H1 (cell line): ENCODE data around the gene CFAP53. TPM values are rescaled to one million over a fixed set of nuclear protein-coding genes. Genes with fewer than 3 reads are reported as not detected.

Source experiments
- POLR2AphosphoS5 ChIP-seq: IDR thresholded peaks from 2 replicates; pipeline ENCODE4 v1.6.1; 2011; ENCODE audit warnings: low read depth, low read length
- RFX5 ChIP-seq: IDR thresholded peaks from 2 replicates; pipeline ENCODE4 v1.6.1; 2011; ENCODE audit warnings: low read depth, low read length, improper control_type of control experiment, borderline replicate concordance
- polyA plus RNA-seq, 7 experiments: library from polyadenylated mRNA; depleted of rRNA in 3 of 7; stranded (reverse) in 5 of 7; unstranded in 2 of 7; fragments of >200 nt in 5 of 7; fragments of 200-250 nt in 2 of 7; gene quantifications; 1 replicate in 5 of 7; 2 replicates in 1 of 7; 4 replicates in 1 of 7; pipeline versions ENCODE4 v1.2.1 to v1.2.3, GENCODE V29; 2011 to 2013; ENCODE audit warnings: missing spikeins in 2 of 7, mixed read lengths in 2 of 7
- total RNA-seq: library from RNA; stranded (reverse); fragmentation: NEBNext Ultra II Directional; extraction: Animal tissue kit (Norgen Biotek cat#: 25700); gene quantifications from 2 replicates; pipeline ENCODE4 v1.2.1, GENCODE V29; 2021
- TF ChIP-seq, protein P1 (sequence below): fragments of 300-600 bp; sonication (generic); IDR thresholded peaks from 2 replicates; pipeline ENCODE4 v1.7.1; 2012; ENCODE audit warnings: low read length, moderate library complexity, mild to moderate bottlenecking, inconsistent platforms; ENCODE audit not compliant: insufficient replicate concordance

The CFAP53 gene
- total and polyA plus RNA-seq, 2 of the 8 experiments (the other 6 are each of a cell fraction or from before 2014, with no cell fraction given) = 0.08 to 0.30 TPM

DNA sequence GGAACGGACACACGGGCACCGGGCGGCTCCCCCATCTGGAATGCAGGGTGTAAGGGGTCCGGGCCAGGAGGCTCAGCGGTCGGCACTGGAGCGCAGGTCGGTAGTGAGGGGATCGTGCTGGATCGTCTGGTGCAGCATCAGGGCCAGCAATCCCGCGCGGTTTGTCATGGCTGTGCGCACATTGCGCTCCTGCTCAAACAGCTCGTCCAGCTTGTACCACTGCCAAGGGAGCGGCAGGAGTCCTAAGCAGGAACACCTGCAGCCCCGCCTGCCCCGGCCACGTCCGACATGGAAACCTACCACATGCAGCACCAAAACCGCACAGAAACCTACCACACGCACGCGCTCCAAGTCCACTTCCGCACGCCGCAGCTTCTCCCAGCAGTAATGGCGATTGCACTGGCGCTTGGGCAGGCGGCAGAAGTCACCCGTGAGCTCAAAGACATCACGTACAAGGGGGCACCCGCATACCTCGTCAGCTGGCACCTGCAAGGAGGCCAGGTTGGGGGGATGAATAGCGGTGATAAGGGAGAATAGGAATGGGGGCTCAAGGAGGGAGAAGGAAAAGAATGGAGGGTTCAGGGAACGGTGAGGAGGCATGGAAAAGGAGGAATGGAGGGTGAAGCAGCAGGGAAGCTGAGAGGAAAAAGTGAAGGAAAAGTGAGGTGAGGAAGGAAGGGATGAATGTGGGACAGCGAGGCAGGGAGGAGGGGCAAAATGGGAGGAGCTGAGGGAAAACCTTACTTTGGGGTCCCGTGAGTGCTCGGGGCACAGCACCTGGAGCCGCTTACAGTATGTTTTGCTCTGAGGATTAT is 16.4 kb upstream of the CFAP53 start (continued):
- TF ChIP-seq, protein P1, sequence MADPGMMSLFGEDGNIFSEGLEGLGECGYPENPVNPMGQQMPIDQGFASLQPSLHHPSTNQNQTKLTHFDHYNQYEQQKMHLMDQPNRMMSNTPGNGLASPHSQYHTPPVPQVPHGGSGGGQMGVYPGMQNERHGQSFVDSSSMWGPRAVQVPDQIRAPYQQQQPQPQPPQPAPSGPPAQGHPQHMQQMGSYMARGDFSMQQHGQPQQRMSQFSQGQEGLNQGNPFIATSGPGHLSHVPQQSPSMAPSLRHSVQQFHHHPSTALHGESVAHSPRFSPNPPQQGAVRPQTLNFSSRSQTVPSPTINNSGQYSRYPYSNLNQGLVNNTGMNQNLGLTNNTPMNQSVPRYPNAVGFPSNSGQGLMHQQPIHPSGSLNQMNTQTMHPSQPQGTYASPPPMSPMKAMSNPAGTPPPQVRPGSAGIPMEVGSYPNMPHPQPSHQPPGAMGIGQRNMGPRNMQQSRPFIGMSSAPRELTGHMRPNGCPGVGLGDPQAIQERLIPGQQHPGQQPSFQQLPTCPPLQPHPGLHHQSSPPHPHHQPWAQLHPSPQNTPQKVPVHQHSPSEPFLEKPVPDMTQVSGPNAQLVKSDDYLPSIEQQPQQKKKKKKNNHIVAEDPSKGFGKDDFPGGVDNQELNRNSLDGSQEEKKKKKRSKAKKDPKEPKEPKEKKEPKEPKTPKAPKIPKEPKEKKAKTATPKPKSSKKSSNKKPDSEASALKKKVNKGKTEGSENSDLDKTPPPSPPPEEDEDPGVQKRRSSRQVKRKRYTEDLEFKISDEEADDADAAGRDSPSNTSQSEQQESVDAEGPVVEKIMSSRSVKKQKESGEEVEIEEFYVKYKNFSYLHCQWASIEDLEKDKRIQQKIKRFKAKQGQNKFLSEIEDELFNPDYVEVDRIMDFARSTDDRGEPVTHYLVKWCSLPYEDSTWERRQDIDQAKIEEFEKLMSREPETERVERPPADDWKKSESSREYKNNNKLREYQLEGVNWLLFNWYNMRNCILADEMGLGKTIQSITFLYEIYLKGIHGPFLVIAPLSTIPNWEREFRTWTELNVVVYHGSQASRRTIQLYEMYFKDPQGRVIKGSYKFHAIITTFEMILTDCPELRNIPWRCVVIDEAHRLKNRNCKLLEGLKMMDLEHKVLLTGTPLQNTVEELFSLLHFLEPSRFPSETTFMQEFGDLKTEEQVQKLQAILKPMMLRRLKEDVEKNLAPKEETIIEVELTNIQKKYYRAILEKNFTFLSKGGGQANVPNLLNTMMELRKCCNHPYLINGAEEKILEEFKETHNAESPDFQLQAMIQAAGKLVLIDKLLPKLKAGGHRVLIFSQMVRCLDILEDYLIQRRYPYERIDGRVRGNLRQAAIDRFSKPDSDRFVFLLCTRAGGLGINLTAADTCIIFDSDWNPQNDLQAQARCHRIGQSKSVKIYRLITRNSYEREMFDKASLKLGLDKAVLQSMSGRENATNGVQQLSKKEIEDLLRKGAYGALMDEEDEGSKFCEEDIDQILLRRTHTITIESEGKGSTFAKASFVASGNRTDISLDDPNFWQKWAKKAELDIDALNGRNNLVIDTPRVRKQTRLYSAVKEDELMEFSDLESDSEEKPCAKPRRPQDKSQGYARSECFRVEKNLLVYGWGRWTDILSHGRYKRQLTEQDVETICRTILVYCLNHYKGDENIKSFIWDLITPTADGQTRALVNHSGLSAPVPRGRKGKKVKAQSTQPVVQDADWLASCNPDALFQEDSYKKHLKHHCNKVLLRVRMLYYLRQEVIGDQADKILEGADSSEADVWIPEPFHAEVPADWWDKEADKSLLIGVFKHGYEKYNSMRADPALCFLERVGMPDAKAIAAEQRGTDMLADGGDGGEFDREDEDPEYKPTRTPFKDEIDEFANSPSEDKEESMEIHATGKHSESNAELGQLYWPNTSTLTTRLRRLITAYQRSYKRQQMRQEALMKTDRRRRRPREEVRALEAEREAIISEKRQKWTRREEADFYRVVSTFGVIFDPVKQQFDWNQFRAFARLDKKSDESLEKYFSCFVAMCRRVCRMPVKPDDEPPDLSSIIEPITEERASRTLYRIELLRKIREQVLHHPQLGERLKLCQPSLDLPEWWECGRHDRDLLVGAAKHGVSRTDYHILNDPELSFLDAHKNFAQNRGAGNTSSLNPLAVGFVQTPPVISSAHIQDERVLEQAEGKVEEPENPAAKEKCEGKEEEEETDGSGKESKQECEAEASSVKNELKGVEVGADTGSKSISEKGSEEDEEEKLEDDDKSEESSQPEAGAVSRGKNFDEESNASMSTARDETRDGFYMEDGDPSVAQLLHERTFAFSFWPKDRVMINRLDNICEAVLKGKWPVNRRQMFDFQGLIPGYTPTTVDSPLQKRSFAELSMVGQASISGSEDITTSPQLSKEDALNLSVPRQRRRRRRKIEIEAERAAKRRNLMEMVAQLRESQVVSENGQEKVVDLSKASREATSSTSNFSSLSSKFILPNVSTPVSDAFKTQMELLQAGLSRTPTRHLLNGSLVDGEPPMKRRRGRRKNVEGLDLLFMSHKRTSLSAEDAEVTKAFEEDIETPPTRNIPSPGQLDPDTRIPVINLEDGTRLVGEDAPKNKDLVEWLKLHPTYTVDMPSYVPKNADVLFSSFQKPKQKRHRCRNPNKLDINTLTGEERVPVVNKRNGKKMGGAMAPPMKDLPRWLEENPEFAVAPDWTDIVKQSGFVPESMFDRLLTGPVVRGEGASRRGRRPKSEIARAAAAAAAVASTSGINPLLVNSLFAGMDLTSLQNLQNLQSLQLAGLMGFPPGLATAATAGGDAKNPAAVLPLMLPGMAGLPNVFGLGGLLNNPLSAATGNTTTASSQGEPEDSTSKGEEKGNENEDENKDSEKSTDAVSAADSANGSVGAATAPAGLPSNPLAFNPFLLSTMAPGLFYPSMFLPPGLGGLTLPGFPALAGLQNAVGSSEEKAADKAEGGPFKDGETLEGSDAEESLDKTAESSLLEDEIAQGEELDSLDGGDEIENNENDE = no peak
- TF ChIP-seq RFX5 = no peak
- TF ChIP-seq POLR2AphosphoS5 = no peak
